ENCODE results near the gene RALGAPB.
A peak's percentile ranks its signal among the peaks of the same experiment; 100 is the strongest.
"Not testable (repeated sequence)": the region's sequence is repeated elsewhere in the genome, so short reads cannot be mapped to it uniquely, and the experiment has no call there.

The RALGAPB gene

GRCh38 chr20:38589967-38590675 lies 117.5 kb downstream of the RALGAPB start:
- no peak for DNase-seq

GRCh38 chr20:38590676-38591473 lies 118.2 kb downstream of the RALGAPB start:
- no peak for DNase-seq

GRCh38 chr20:38591474-38592410 lies 119.1 kb downstream of the RALGAPB start:
- DNase-seq: no peak

GRCh38 chr20:38592411-38592790 lies 119.8 kb downstream of the RALGAPB start:
- DNase-seq: not testable (repeated sequence)

GRCh38 chr20:38594281-38594680 lies 121.6 kb downstream of the RALGAPB start:
- DNase-seq: not testable (repeated sequence)

GRCh38 chr20:38595886-38596285 lies 123.2 kb downstream of the RALGAPB start:
- DNase-seq: not testable (repeated sequence)

DNA sequence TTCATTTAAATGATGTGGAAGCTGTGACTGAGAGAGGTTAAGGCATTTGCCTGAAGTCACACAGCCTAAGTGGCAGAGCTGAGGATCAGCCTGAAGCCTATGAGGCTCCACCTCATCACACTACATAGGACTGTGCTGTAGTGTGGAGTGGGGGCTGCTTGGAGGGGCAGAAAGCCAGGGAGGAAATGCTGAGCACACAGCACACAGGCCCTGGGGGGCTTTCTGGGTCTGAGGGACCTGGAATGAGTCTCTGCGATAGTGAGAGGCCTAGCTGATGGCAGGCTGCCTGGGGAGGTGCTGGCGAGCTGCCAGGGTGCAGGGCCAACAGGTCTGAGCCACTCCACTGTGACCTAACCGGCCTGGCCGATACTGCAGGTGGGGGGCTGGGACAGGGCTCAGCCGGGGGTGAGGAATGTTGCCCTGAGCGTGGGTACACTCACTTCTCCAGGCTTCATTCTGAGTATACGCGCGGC lies 126.8 kb downstream of the RALGAPB start:
- DNase-seq: no peak

- DNase-seq: no peak
Observed at GRCh38 chr20:38600057-38600456, 127.4 kb downstream of the RALGAPB start.

DNA sequence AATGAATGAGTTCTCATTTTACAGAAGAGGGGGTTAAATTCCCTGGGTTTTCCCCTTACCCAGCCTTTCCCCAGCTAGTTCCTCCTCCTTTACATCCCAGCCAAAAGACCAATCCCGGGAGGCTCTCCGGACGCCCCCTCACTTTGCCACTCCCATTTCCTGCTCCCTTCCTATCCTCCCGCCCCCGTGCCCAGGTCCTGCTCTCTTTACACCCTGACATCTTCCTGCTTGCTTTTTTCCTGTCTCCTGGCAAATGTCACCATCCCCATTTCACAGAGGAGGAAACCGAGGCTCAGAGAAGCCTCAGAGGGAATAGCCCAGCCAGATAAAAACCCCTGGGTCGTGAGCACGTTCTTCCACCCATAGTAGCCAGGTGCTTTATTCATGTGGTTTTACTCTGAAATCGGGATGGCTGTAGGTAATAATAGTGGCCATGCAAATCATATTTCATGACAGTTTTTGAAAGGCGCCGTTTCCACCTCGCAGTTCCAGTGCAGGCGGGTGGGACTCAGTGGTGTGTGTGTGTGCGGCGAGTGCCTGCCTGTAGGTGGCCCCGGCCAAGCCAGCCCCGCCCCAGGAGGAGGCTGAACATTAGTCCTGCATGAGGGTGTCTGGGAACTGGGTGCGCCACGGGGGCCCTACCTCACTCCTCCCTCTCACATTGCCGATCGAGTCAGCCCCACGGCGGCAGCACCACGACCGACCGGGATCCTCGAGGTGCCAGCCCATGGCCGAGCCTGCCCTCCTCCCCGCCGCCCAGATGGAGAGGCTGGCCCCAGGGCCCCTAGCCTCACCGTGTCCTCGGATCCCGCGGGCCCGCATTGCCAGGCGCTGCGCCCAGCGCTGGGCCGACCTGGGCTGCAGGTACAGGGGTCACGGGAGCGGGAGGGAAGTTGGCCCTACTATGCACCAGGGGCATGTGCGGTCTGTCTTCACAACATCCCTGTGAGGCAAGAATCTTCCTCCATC lies 128.9 kb downstream of the RALGAPB start, which contains the start of gene ARHGAP40:
Gene ARHGAP40, plus strand, starts transcription at position 594 of the 969 bp plus-strand sequence.
- no peak for DNase-seq

DNA sequence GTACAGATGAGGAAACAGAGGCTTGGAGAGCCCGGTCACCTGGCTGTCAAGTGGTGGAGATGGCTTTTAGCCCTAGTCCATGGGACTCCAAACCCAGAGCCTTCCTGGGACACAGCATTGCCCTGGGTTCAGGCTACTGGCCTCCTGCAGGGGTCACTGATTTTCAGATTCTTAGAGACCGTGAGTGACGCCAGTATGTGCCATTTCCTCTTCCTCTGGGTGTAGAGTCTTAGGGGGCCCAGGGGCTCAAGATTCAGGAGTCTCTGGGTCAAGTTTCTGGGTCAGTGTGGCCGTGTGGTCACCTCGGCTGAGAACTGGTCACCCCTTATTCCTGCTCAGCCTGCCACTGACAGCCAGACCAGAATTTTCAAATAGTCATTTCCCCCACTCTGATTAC lies 129.5 kb downstream of the RALGAPB start:
- DNase-seq: no peak

GRCh38 chr20:38603286-38603685 lies 130.6 kb downstream of the RALGAPB start:
- no peak for DNase-seq

- no peak for DNase-seq
Observed at GRCh38 chr20:38604873-38605303, 132.2 kb downstream of the RALGAPB start.

DNA sequence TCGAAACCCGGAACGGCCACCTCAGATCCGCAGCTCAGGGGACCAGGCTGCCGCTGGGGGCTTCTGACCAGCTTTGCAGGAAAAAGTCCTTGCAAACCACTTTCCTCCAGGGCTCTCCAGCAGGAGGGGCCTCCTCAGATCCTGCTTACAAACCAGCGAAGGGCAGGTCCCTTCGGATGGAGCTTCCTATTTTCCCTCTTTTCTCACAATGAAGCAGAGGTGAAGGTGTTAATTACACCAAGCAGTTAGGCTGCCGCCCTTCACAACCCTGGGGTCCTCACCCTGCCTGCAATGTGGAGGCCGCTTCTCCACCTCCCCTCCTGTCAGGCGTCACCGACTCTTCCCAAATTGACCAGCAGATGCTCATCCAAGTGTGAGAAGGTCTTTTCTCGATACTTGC lies 134.7 kb downstream of the RALGAPB start:
- no peak for DNase-seq

DNA sequence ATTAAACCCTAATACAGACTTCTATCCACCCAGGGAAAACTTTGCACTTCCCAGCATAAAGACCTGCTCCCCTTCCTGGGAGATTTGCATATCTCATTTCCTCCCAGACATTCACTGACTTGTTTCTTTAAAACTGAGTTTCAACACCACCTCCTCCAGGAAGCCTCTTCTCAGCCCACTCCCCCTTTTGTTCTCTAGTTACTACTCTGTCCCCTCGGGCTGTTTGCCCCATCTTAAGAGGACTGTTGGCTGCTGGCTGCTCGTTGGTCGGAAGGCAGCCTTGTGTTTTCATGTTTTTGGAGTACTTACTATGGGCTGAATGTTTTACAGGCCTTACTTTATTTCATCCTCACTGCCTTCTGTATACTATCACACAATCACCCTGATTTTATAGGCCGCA lies 135.5 kb downstream of the RALGAPB start:
- no peak for DNase-seq

DNA sequence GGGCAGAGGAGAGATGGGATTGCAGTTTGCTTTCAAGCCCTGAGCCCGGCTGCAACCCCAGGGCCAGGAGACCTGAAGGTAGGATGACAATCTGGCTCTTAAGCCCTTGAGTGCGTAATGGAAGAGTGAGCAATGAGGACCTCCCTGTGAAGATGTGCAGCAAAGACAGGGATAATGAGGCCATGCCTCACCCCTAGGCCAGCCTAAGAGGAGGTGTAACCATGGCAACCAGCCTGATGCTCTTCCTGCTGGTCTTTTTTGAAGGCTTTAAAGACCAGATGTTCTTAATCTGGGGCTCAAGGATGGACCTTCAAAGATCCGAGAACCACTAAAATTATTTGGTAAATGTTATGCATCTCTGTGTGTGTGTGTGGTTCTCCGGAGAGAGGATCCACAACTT lies 137.2 kb downstream of the RALGAPB start:
- DNase-seq: peak; percentile 79

GRCh38 chr20:38610521-38610920 lies 137.9 kb downstream of the RALGAPB start:
- DNase-seq: no peak

GRCh38 chr20:38612751-38613515 lies 140.3 kb downstream of the RALGAPB start:
- DNase-seq: no peak

DNA sequence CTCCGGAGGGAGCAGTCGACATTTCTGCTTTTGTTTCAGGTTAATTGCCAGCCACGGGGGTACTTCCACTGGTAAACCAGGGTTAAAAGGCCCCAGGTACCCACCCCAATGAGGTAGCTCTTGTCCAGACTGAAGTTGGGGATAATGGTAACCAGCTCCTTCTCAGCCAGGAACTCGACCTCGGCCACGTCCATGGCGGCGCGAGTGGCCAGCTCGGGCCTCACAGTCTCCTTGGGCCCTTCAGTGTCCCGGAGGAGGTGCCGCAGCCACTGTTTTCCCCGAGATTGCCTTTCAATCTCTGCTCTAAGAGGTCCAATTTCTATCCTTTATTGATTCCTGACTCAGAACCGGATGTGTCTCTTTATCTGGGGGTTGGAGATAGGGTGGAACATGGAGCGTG lies 142.6 kb downstream of the RALGAPB start:
- no peak for DNase-seq

DNA sequence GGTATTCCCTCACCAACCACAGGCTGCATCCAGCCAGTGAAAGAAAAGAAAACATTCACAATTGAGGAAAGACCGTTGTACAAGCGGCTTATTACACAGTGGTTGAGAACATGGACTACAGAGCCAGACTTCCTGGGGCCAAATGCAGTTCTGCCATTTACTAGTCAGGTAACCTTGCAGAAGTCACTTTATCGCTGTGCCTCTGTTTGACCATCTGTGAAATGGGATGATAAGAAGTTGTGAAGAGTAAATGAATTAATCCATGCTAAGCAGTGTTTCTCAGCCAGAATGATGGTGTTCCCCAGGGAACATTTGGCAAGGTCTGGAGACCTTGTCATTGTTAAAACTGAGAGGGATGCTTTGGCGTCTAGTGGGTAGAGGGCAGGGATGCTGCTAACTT lies 143.8 kb downstream of the RALGAPB start:
- no peak for DNase-seq

DNA sequence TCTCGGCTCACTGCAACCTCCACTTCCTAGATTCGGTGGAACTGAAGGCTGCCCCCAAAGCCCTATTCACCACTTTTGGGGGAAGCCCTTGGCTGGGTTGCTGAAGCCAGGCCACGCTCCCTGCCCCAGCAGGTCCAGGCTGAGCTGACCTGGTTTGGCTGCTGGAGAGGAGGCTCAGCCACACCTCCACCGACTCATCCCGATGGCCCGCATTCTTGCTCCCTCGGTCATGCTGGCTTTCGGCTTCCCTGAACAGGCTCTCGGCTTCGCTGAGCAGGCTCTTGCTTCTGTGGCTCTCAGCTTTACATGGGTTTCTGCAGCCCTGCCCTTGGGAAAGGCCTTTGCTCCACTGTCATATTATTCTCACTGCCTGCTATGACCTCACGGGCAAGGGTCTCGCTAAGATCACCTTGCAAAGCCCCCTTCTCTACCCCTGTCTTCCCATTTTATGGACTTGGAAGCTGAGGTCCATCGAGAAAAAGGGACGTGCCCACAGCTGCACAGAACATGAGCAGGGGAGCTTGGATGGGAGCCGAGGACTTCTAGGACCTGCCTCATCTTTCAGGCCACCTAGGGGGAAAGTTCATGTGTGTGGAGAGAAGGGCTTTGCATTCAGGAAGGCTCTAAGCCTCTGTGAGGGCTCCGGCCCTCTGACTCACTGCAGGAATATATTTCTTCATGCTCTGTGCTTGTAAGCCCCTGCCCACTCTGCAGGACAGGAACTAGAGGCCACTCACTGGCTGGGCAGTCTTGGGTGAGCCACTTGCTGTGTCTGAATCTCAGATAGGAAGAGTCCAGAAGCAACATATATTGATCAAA lies 144.6 kb downstream of the RALGAPB start:
- no peak for DNase-seq
